NCI-H1417 (cell line): ENCODE results near the gene HHAT.

Experiments
- DNase-seq, 3 experiments: peaks; one replicate each; lab custom pipeline; 2025; lab: John Stamatoyannopoulos, UW

Gene HHAT

DNA sequence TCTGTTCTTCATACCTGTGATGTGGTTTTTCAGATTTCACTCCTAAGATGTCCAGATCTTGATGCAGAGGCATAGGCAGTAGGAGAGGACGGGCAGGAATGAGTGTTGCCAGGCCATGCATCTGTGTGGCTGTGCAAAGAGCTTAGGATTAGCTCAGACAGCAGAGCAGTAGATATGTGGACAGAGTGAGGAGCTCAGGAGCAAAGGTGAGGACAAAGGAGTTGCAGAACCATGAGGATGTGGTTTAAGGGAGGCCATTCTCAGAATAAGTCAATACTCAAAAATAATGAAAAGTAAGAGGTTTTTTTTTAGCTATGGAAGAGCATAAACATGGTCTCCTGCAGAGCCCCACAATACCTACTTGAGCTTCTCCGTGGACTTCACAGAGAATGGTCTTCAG, 158.3 kb downstream of the HHAT start:
- DNase-seq, result no peak

DNA sequence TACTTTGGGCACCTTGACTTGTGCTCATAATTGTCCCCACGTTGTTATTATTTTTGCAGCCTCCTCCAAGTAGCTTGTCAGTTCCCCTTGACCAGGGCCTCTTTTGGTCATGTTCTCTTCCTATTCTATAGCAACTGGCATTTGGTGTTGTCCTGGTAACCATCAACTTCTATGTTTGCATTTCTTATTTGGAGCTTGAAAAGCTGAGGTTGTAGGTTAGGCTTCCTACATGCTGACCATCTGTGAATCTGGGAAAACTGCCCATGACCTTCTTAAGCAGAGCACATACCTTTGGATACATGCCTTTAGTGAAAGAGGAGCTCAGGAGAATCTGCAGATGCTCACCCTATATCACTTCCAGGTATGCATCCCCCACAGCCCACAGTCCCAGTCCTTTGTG, 160.8 kb downstream of the HHAT start:
- DNase-seq, result peak in 1 of 3 experiments; percentile 7

DNA sequence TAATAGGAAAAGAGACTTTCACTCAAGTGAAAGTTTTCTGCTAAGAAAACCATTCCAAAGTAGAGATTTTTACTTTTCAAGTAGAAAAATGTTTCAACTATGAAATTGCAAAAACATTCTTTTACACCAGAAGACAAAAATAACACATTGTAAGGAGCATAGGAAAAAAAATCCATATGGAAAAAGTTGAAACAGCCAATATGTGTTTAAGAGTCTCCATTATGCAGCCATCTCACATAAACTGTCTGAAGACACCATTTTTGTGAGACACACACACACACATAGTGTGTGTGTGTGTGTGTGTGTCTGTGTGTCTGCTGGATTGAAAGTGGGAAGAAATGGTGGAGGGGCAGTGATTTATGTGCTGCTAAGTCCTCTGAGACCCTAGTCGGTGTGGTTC, 162.1 kb downstream of the HHAT start:
- DNase-seq, result no peak

DNA sequence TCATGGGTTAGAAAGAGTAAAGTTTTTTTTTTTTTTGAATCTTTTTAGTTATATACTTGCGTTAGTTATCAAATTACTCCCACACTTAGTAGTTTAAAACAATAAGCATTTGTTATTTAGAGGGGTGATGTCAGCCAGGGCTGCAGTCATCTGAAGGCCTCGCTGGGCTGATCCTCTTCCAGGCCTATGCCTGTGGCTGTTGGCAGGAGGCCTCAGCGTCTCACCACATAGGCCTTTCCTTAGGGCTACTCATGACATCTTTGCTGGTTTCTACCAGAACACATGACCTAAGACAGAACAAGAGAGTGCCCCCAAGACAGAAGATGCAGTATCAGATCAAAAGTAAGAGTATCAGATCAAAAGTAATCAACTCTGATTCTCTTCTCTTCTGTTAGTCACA, 167.4 kb downstream of the HHAT start:
- no peak for DNase-seq

DNA sequence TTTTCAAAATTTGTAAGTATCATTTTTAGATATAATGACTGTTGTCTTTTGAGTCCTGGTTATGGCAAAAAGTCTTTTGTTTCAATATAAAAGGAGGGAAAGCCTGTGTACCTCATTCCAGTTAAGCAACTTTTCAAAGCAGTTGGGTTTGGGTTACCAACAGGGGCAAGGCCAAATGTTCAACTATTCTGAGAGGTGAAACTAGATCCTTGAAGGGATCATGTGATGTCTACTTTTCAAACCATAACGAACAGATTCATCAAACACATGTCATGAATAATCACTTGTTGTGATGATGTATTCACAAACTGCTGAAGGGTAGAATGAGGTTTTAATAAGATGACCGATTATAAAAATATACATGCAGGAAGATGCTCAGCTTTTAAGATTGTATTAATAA, 171.3 kb downstream of the HHAT start:
- no peak for DNase-seq

DNA sequence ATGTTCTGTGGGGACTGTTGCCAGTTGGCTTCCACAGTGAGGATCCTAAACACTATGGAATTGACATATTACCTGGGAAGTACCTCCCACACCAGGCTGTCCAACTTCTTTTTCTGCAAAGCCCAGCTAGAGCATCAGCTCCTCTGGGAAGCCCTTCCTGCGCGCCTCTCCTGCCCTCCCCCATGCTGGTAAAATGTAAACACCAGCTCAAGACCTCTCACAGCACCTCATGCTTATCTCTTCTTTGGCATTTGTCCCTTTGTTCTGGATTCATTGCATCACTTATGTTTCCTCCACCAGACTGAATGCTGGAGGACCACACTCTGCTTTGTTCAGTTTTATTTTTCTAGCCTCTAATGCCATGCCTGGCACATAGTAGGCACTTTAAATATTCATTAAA, 172.1 kb downstream of the HHAT start:
- DNase-seq, result no peak

DNA sequence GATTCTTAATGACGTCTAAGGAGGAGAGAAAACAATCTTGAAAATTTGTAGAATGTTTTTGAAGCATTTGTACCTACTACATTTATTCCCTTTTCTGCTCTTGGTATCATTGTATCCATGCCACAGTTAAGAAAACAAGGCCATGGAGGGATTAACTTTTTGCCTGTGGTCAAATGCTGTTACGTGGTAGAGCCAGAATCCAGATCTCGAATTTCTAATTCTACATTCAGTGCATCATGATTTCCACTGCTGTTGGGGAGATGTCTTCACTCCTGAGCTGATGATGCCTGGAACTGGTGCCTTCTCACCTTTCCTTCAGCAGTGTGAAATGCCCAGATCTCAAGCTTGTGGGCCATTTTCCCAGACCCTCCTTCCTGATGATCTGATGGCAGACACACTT, 175.6 kb downstream of the HHAT start:
- DNase-seq, result no peak

DNA sequence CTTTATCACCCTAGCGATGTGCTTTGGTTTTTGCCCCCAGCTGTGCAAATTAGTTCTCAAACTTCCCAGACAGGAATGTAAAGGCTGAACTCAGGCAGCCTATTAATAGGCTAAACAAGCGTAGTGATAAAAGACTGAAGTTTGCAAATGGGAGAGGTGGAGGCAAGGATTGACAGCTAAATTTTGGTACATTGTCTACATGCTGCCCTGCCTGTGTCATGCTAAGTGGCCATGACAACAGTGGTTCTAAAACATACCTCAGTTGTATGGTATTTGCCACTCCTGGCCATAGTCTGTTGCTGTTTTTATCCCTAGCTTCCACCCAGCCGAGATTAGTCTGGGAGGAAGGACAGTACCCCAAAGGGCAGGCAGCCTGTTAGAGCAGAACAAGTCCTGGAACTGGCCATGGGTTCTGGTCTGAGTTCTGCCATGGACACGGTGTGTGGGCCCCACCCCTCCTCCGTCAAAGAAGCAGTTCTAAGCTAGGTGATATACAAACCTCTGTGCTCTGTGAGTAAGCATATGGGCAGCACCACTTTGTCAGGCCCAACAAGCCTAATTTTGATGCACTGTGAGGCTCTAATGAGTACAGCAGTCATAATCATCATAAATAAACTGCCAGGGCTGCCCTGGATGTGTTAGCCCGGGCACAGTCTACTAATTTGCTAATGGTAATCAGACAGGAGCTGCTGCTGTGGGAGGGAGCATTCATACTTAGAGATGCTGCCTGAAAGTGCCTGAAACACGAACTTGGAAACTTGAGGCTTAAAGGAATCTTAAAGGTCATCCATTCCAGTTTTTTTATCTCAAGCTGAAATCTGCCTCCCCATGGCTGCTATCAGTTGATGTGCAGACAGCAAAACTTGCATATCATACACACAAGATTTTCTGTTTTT, 177.1 kb downstream of the HHAT start:
- no peak for DNase-seq

DNA sequence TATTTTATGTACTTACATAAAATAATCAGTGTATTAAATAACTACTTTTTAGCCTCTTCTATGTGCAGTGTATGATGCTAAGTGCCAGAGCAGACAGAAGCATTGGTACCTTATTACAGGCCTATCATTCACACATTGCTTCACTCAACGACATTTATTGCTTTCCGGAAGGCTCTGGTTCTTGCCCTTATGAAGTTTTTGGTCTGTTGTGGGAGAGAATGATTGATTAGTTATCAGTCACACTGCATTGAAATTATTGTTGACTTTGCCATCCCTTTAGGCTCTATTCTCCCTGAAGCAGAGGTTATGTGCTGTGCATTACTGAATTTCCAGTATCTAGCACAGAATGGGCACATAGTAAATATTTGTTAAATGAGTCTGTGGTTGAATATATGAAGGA, 178.0 kb downstream of the HHAT start:
- DNase-seq, result no peak

DNA sequence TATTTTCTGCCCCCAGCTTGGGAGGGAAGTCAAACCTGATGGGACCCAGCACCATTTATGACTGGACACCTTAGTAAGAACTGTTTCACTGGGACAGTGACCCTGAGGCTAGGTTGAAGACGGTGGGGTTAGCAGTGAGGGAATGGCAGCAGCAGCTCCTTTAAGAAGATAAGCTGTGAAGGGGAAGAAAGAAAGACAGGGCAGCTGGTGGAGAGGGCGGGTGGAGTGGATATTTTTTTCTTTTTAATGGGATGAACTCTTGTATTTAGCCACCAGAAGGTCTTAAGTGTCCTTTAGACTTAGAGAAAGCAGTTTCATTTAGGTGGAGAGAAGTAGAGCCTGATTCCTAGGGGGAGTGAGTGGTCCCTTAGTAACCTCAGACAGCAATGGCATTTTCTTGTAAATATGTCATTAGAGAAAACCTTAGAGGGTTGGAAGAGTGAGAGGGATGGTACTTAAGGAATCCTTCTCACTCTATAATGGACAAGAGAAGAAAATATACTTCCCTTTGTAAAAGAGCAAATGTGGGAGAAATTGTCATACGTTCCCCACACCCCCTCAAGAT, 187.5 kb downstream of the HHAT start:
- DNase-seq, result no peak

DNA sequence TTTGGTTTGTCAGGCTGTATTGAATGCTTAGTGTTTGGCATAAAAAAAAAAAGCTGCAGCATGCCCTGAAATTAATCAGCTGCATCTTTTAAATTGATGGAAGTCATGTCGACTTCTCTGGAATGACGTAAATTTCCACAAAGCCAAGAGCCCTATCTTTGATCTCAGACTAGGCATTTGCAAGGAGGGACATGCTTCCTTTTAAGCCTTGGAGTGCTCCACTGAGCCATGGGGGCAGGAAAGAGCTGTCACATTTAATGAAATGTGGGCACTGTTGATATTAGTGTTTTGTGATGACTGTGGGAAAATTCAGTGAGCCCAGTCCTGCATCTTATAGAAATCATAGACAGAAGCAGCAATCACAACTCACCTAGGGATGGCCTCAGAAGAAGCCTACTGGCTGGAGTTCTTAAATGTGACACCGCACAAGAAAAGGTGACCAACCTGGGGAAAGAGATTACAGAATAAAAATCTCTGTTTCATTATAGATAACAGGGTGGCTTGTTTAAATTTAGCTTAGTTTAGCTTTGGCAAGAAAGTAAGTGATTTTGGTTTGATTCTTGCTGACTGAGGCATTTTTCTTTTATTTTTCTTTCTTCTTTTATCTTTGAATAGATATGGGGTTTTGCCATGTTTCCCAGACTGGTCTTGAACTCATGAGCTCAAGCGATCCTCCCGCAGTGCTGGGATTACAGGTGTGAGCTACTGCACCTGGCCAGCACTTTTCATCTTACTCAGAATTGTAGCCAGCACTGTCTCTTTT, 188.2 kb downstream of the HHAT start:
- no peak for DNase-seq

DNA sequence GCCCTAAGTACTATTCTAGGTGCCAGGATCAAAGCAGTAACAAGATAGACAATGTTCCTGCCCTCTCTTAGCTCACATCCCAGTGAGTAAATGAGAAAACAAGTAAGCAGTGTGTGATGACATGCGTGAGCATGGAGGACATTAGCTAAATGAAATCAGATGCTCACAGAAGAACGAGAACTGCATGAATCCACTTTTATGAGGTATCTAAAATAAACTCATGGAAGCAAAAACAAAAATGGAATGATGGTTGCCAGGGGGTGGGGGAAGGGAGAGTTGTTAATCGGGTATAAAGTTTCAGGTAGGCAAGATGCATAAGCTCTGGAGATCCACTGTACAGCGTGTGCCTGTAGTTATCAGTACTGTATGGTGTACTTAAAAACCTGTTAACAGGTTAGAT, 195.1 kb downstream of the HHAT start:
- no peak for DNase-seq

DNA sequence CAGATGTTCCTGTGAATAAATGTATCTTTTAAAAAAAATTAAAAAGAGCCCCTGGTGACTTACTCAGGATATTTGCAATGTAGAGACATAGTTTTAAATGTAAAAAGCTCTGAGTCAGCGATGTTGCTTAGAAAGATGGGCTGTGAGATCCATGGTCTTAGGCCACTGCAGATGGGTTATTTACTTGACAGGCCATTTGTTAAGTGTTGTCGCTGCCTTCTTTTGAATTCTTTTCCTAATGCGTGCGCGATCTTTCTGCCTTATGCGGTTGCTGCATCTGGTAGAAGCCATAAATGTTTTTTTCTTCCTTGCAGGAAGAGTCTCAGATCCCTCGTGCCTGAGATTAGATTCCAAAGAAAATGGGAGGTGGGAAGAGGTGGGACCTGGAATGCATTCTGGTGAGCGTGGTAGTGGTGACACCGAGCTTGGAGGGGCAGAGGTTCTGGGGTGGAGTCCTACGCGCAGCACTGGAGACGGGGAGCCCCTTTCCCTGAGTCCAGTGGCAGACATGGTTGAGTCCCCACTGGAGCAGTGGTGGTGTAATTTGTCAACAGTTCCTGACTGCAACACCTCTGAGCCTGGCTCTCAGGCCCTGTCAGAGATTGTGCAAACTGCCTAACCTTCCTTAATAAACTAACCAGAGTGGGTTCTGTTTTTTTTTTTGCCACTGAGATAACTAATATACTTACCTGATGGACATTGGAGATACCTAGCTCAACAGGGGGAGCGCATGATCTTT, 197.2 kb downstream of the HHAT start:
- DNase-seq, result no peak

DNA sequence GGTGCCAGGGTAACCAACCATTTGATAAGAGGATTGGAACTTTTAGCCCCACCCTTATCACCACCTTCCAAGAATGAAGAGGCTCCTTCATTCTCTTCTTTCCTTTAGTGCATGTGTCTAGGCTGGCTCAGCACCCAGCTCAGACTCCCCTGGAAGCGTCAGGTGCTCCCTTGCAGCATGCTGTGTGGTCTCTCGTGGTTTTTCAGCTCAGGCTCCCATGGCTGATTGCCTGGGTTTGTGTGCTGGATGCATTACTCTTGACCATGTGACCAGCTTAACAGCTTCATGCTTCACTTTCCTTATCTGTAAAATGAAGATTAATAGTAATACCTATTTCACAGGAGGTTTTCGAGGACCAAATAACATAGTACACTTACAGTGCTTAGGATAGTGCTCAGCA, 198.4 kb downstream of the HHAT start:
- DNase-seq, result no peak

DNA sequence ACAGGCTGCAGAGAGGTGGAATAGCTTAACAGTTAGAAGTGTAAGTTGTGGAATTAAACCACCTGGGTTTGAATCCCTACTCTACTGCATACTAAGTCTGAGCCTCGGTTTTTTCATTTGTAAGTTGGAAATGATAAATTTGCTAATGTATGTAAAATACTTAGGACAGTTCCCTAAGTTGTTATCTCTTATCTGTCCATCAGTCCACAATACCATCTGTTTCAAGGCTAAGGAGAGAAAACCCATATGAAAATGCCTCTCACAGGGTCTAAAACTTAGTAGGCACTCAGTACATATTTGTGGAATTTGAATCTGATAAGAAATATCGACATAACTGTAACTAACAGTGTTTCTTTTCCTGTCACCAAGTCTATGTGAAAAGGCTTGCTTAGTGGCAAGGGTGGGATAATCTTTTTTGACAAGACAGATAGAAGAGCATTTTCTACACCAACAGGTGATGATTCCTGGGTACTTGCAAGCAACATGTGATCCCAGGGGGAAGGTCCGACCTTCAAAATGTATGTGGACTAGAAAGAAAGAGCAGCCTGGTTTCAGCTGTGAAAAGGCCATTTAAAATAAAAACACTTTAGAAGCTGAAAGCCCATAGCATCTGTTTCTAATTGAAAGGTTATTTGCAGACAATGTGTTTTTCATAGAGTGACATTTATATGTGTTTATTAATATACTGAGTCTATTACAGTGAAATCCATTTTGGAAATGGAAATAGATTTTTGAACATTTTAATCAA, 202.9 kb downstream of the HHAT start:
- DNase-seq, result no peak

DNA sequence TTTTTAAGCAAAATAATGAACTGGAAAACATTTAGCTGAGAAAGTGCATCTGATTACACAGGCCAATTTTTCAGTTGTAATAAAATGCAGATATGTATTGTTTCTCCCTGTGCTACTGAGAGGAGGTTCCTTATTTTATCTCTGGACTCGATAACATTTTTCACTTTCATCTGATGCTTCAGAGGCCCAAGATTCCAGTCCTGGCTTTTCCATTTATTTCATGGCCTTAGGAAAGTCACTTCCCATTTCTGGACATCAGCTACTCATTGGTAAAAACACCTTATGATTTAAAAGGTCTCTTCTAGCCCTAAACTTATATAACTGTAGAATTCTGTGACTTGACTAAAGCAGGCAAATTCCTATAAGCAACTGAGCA, 203.5 kb downstream of the HHAT start:
- DNase-seq, result no peak

DNA sequence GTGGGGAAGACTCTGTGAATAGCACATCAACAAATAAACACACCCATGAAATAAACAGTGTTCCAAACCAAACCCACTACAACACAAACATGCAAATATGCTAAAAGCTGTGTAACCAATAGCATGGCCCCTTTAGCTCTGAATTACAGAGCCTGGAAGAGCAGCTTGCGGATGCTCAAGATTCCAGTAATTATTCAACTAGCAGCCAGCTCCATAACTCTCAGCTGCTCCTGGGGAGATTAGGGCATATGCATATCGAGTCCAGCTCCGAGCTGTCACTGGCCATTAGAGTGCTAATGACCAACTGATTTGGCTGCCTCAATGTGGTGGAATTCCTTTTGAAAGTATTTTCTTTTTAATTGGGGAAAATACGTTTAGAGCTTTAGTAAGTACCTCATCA, 207.1 kb downstream of the HHAT start:
- peak in 1 of 3 experiments; percentile 46 for DNase-seq

DNA sequence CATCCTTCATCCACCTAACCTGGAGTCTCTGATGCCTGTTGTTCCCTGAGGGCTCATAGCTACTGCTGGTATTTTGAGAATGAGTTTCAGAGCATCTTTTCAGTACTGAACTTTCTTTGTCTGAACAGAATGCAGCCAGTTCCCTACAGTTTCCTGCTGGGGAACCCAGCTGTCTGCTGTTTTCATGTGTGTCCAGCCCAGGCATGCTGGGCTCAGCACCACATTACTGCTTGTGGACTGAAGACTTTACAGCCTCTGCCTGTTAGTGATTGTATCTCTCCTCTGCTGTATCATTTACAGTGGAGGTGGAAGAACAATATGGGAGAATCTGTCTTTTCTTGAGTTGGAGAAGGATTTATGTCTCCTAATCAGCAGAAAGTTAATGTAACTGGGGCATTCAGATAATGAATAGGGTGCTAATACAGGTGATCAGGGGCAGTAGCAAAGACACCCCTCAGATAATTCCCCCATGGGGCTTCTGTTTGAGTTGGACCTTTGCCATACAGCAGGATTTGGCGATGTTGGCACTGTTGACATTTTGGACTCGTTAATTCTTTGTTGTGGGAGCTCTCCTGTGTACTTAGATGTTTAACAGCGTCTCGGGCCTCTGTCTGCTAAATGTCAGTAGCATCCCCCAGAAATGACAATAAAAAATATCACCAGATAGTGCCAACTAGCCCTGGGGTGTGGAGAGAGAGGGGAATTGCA, 207.7 kb downstream of the HHAT start:
- DNase-seq, result peak in 2 of 3 experiments; percentile 63 to 88

DNA sequence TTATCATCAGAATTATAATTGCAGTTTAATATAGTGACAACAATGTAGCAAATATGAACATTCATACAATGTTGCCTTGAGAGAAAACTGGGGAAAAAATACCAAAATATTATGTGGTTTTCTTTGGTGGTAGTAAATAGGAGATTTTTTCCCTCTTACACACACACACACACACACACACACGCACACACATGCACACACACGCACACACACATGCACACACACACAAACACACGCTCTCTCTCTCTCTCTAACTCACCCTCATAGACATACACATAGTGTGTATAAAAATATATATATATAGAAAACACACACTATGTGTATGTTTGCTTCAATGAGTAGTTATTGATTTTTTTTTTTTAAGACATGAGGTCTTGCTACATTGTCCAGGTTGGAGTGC, 211.6 kb downstream of the HHAT start:
- no peak for DNase-seq

DNA sequence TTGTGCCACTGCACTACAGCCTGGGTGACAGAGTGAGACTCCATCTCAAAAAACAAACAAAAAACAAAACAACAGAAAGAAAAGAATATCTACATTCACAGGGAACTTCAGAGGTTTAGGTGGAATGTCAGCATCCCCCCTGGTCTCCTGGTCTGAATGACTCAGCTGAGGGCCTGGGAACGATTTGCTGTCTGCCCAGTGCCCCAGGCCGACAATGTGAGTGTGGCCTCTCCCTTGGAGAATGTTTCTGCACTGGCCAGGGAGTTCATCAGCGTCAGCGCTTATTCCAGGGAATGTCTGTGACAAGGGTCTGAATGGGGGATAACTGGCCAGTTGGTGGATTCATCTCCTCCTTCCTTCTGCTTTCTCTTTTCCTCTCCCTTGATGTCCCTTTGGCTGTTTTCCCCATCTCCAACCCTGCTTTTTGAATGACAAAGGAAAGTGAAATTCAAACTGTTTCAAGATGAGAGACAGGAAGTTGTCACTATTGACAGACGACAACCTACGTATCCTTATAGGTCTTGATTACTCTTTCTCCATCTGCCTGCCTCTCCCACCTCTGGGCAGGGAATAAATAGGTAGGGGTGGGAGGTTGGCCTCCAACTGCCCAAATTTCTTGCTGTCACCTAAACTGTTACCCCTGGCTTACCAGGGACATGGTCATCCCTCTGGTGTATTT, 213.1 kb downstream of the HHAT start:
- no peak for DNase-seq
